DOHH2 (cell line): ENCODE data around the gene AK9.

ENCODE experiments used
- H3F3A ChIP-seq: fragments of 200-600 bp; sonication (generic), shearing (Covaris generic); 2 replicates; pipeline ENCODE4 v1.6.0; 2016; ENCODE audit warnings: antibody characterized with exemption, mild to moderate bottlenecking; ENCODE audit not compliant: control insufficient read depth, insufficient read depth
- H3K27ac ChIP-seq: fragments of 200-600 bp; sonication (generic); 2 replicates; pipeline ENCODE4 v1.5.1; 2014; ENCODE audit warnings: low read depth, mild to moderate bottlenecking, low read length, moderate library complexity
- H3K27me3 ChIP-seq: fragments of 200-600 bp; sonication (generic); 2 replicates; pipeline ENCODE4 v1.6.1; 2014; ENCODE audit warnings: mild to moderate bottlenecking, low read length, mixed read lengths; ENCODE audit not compliant: control insufficient read depth
- H3K36me3 ChIP-seq: fragments of 200-600 bp; sonication (generic); 2 replicates; pipeline ENCODE4 v1.6.1; 2014; ENCODE audit warnings: mild to moderate bottlenecking, low read length, moderate library complexity, mixed read lengths; ENCODE audit not compliant: control insufficient read depth
- H3K4me1 ChIP-seq: fragments of 200-600 bp; sonication (generic); 2 replicates; pipeline ENCODE4 v1.6.1; 2014; ENCODE audit warnings: mild to moderate bottlenecking, low read length, mixed read lengths; ENCODE audit not compliant: control insufficient read depth
- H3K4me2 ChIP-seq: fragments of 200-600 bp; sonication (generic); 2 replicates; pipeline ENCODE4 v1.6.0; 2014; ENCODE audit warnings: mild to moderate bottlenecking, low read length, moderate library complexity
- H3K4me3 ChIP-seq: fragments of 200-600 bp; sonication (generic); 2 replicates; pipeline ENCODE4 v1.5.1; 2014; ENCODE audit warnings: mild to moderate bottlenecking, low read length, mixed read lengths
- H3K79me2 ChIP-seq: fragments of 200-600 bp; sonication (generic); 2 replicates; pipeline ENCODE4 v1.6.1; 2014; ENCODE audit warnings: mild to moderate bottlenecking, low read length, mixed read lengths; ENCODE audit not compliant: control insufficient read depth
- H3K9me2 ChIP-seq: fragments of 200-600 bp; sonication (generic); replicated peaks from 2 replicates; pipeline ENCODE4 v1.6.1; 2014; ENCODE audit warnings: mild to moderate bottlenecking, low read length, mixed read lengths; ENCODE audit not compliant: control insufficient read depth
- H3K9me3 ChIP-seq: fragments of 200-600 bp; sonication (generic); 2 replicates; pipeline ENCODE4 v1.6.1; 2014; ENCODE audit warnings: antibody characterized with exemption, low read length, mixed read lengths; ENCODE audit not compliant: control insufficient read depth, insufficient read depth
- H4K20me1 ChIP-seq: fragments of 200-600 bp; sonication (generic); 2 replicates; pipeline ENCODE4 v1.6.0; 2014; ENCODE audit warnings: low read depth, mild to moderate bottlenecking, antibody characterized with exemption, low read length, moderate library complexity; ENCODE audit not compliant: control insufficient read depth, insufficient read depth
- EZH2phosphoT487 ChIP-seq: fragments of 200-600 bp; sonication (generic); IDR thresholded peaks from 2 replicates; pipeline ENCODE4 v1.6.1; 2017; ENCODE audit warnings: borderline replicate concordance, mild to moderate bottlenecking, antibody characterized with exemption, low read length, moderate library complexity, mixed read lengths
- TF ChIP-seq, protein P1 (sequence below): fragments of 200-600 bp; sonication (generic); IDR thresholded peaks from one replicate; pipeline ENCODE4 v1.5.1; 2014; ENCODE audit warnings: antibody characterized with exemption, mild to moderate bottlenecking, low read depth, low read length; ENCODE audit not compliant: poor library complexity, severe bottlenecking

Gene AK9

DNA sequence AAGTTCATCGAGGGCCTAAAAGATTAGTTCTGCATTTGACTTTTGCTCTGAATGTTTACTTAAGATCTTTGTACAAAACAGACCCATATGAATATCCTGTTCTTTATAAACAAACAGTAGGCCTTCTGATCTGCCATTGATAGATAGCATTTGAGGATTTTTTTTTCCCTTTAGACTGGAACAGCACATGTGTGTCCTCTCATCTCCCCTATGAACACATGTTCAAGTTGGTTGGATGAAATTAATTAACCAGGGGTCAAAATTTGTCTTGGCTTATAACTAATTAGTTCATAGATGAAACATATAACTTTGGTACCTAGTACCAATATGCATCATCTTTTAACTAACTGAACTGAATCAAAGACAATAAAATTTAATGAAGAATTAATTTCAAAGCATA is 81.3 kb downstream of the AK9 start:
- TF ChIP-seq, protein P1, sequence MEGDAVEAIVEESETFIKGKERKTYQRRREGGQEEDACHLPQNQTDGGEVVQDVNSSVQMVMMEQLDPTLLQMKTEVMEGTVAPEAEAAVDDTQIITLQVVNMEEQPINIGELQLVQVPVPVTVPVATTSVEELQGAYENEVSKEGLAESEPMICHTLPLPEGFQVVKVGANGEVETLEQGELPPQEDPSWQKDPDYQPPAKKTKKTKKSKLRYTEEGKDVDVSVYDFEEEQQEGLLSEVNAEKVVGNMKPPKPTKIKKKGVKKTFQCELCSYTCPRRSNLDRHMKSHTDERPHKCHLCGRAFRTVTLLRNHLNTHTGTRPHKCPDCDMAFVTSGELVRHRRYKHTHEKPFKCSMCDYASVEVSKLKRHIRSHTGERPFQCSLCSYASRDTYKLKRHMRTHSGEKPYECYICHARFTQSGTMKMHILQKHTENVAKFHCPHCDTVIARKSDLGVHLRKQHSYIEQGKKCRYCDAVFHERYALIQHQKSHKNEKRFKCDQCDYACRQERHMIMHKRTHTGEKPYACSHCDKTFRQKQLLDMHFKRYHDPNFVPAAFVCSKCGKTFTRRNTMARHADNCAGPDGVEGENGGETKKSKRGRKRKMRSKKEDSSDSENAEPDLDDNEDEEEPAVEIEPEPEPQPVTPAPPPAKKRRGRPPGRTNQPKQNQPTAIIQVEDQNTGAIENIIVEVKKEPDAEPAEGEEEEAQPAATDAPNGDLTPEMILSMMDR, result no peak
- no peak for TF ChIP-seq EZH2phosphoT487
- Histone ChIP-seq H3F3A (no peaks in the 10 kb centered on the region), H3K4me1 (no peaks in the 10 kb centered on the region), H4K20me1 (no peaks in the 10 kb centered on the region), H3K4me2 (no peak overlapping the region), H3K27ac (no peak overlapping the region), H3K9me3 (no peaks in the 10 kb centered on the region), H3K79me2 (no peaks in the 10 kb centered on the region), H3K36me3 (no peaks in the 10 kb centered on the region), H3K9me2 (no peaks in the 10 kb centered on the region), H3K4me3 (no peak overlapping the region), H3K27me3 (no peaks in the 10 kb centered on the region)

DNA sequence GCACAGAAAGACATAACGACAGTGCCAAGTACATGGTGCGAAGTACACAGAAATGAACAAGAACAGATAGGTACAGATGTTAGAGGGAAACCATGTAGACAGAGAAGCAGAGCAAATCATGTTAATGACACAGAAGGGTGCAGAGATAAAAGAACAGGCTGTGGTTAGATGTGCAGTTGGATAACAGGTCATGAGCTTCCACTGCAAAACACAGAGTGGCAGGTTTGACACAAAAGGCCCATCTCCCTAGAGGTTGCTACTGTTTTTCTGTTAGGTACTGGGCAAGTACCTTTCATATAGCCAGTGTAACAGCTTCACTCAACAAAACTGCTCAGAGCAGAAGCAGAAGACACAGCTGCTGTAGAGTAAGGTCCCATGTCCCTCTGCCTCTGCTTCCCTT is 84.6 kb downstream of the AK9 start:
- H3K36me3 ChIP-seq, result no peaks in the 10 kb centered on the region
- no peak overlapping the region for H3K27ac ChIP-seq
- no peaks in the 10 kb centered on the region for H3K9me2 ChIP-seq
- no peaks in the 10 kb centered on the region for H3K27me3 ChIP-seq
- H3K4me3 ChIP-seq, result no peak overlapping the region
- H3K4me1 ChIP-seq, result no peaks in the 10 kb centered on the region
- H3K9me3 ChIP-seq, result no peaks in the 10 kb centered on the region
- H3K79me2 ChIP-seq, result no peaks in the 10 kb centered on the region
- TF ChIP-seq, protein P1, result no peak
- no peak for TF ChIP-seq EZH2phosphoT487
- H3K4me2 ChIP-seq, result no peak overlapping the region
- no peaks in the 10 kb centered on the region for H3F3A ChIP-seq
- H4K20me1 ChIP-seq, result no peaks in the 10 kb centered on the region

DNA sequence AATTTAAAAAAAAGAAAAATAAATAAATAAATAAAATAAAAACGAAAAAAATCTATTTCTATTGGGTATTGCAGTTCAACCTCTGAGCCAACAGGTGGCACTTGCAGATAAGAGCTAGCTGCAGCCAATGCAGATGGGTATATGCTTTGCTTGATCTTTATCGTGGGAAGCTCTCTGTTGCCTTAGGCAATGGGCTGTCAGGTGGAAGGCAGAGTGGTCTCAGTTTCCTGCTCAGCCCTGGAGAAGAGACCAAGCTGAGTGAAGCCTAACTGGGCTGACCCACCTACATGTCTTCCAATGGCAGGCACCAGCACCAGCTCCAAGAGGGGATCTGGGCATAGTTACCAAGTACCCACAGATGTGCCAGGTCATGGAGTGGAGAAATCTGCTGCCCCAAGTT is 95.0 kb downstream of the AK9 start:
- Histone ChIP-seq H4K20me1 (no peaks in the 10 kb centered on the region), H3K4me2 (no peak overlapping the region), H3K9me2 (no peaks in the 10 kb centered on the region), H3K79me2 (no peaks in the 10 kb centered on the region), H3K36me3 (no peaks in the 10 kb centered on the region), H3F3A (no peaks in the 10 kb centered on the region), H3K4me1 (no peaks in the 10 kb centered on the region), H3K27ac (no peak overlapping the region), H3K27me3 (no peaks in the 10 kb centered on the region), H3K4me3 (no peak overlapping the region), H3K9me3 (no peaks in the 10 kb centered on the region)
- TF ChIP-seq, protein P1, result peak; percentile 41
- no peak for TF ChIP-seq EZH2phosphoT487

DNA sequence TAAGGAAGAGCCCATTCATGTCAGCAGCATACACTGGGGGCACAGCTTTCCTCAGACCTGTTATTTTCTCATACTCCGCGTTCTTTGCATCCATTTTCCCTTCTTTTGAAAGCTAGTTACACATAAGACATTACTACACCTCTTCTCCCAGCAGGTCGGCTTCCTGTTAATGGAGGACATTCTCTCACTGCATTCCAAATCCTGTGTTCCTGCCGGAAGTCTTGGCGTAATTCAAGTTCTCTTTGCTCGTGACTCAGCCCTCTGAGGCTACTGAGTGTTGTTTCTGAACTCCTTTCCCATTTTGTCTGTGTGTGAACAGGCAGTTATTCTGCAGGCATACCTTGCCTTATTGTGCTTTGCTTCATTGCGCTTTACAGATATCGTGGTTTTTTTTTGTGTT is 110.5 kb downstream of the AK9 start:
- Histone ChIP-seq H3K27me3 (no peaks in the 10 kb centered on the region; the same call in 1 of the 2 replicates), H3K36me3 (no peaks in the 10 kb centered on the region), H3K4me3 (no peak overlapping the region), H3K4me2 (no peak overlapping the region), H3K9me2 (no peaks in the 10 kb centered on the region), H3K9me3 (no peaks in the 10 kb centered on the region), H3F3A (no peaks in the 10 kb centered on the region), H4K20me1 (no peaks in the 10 kb centered on the region), H3K4me1 (no peaks in the 10 kb centered on the region), H3K27ac (no peak overlapping the region), H3K79me2 (no peaks in the 10 kb centered on the region)
- TF ChIP-seq, protein P1, result no peak
